ENCODE measurements around the gene MGA. TPM values are rescaled to one million over a fixed set of nuclear protein-coding genes. Genes with fewer than 3 reads are reported as not detected.

Gene MGA
- total RNA-seq, 1 donor from 2014 or later: 71.4 TPM

DNA sequence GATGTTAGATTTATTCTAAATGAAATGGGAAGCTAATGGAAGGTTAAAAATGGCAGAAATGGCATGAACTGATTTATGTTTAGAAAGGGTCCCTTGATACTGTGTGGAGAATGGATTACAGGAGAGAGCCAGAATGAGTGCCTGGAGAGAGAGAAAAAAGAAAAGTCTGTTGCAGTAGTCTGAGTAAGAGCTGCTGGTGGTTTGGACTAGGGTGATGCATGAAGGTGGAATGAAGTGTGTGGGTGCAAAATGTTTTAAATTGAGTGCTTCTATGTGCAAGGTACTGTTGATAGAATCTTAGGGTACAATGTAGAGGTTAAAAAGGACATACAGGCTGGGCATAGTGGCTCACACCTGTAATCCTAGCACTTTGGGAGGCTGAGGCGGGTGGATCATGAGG is 11.4 kb upstream of the MGA start:
- TF ChIP-seq, protein P1, sequence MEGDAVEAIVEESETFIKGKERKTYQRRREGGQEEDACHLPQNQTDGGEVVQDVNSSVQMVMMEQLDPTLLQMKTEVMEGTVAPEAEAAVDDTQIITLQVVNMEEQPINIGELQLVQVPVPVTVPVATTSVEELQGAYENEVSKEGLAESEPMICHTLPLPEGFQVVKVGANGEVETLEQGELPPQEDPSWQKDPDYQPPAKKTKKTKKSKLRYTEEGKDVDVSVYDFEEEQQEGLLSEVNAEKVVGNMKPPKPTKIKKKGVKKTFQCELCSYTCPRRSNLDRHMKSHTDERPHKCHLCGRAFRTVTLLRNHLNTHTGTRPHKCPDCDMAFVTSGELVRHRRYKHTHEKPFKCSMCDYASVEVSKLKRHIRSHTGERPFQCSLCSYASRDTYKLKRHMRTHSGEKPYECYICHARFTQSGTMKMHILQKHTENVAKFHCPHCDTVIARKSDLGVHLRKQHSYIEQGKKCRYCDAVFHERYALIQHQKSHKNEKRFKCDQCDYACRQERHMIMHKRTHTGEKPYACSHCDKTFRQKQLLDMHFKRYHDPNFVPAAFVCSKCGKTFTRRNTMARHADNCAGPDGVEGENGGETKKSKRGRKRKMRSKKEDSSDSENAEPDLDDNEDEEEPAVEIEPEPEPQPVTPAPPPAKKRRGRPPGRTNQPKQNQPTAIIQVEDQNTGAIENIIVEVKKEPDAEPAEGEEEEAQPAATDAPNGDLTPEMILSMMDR (IDR thresholded peaks at IDR 0.05; ENCODE audit: unreplicated experiment): no peak
- no peak for DNase-seq (ENCODE audit: low spot score in 2 of 2, unreplicated experiment in 2 of 2)
- H3K27ac Mint-ChIP-seq: no peak overlapping the region
- no peak overlapping the region for H3K4me3 Mint-ChIP-seq
- peaks cover 4% of the 10 kb centered on the region for H3K36me3 Mint-ChIP-seq
- H3K9me3 Mint-ChIP-seq: peaks cover 18% of the 10 kb centered on the region
- H3K4me1 Mint-ChIP-seq: no peaks in the 10 kb centered on the region
- H3K27me3 Mint-ChIP-seq (ENCODE audit: low read depth): no peaks in the 10 kb centered on the region

DNA sequence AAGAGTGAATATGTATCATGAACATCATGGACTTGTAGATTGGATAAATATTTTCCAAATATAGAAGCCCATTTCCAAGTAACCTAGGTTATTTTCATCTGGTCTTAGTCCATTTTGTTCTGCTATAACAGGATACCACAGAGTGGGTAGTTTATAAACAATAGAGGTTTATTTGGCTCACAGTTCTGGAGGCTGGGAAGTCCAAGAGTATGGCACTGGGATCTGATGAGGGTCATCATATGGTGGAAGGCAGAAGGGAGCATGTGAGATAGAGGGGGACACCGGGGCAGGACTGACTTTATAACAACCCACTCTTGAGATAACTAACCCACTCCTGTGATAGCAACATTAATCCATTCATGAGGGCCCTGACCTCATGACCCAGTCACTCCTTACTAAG is 9.4 kb upstream of the MGA start:
- peaks cover 4% of the 10 kb centered on the region for H3K36me3 Mint-ChIP-seq
- no peaks in the 10 kb centered on the region for H3K4me1 Mint-ChIP-seq
- TF ChIP-seq, protein P1 (IDR thresholded peaks at IDR 0.05; ENCODE audit: unreplicated experiment): no peak
- H3K9me3 Mint-ChIP-seq: peaks cover 18% of the 10 kb centered on the region
- H3K27me3 Mint-ChIP-seq (ENCODE audit: low read depth): no peaks in the 10 kb centered on the region
- no peak overlapping the region for H3K27ac Mint-ChIP-seq
- no peak for DNase-seq (ENCODE audit: low spot score in 2 of 2, unreplicated experiment in 2 of 2)
- H3K4me3 Mint-ChIP-seq: no peak overlapping the region

GRCh38 chr15:41651373-41651772 is 8.8 kb upstream of the MGA start:
- H3K9me3 Mint-ChIP-seq: peaks cover 18% of the 10 kb centered on the region
- TF ChIP-seq, protein P1 (IDR thresholded peaks at IDR 0.05; ENCODE audit: unreplicated experiment): no peak
- no peaks in the 10 kb centered on the region for H3K27me3 Mint-ChIP-seq (ENCODE audit: low read depth)
- H3K36me3 Mint-ChIP-seq: peaks cover 4% of the 10 kb centered on the region
- DNase-seq (ENCODE audit: low spot score in 2 of 2, unreplicated experiment in 2 of 2): no peak
- H3K4me1 Mint-ChIP-seq: no peaks in the 10 kb centered on the region
- H3K27ac Mint-ChIP-seq: no peak overlapping the region
- H3K4me3 Mint-ChIP-seq: no peak overlapping the region

DNA sequence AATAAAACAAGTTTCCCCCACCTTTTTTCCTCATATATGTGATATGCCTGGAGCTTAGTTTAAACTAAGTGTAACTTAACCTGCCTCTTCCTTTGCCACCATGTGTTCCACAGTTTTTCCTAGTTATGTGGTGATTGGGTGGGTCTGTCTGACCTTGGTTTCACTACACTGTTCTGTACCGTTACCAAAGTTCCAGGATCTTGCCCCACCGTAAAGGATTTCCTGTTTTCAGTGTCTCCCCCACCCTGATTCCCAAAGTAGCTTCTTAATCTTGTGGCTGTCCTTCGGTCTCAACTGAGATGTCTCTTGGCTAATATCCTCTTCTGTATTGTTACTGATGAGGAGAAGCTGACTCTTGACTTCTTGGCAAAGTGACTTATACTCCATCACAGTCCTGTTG is 6.4 kb upstream of the MGA start:
- TF ChIP-seq, protein P1 (IDR thresholded peaks at IDR 0.05; ENCODE audit: unreplicated experiment): no peak
- Mint-ChIP-seq H3K4me3 (no peak overlapping the region), H3K27me3 (ENCODE audit: low read depth) (peaks cover 8% of the 10 kb centered on the region), H3K27ac (no peak overlapping the region), H3K4me1 (no peaks in the 10 kb centered on the region), H3K36me3 (peaks cover 4% of the 10 kb centered on the region), H3K9me3 (peaks cover 18% of the 10 kb centered on the region)
- no peak for DNase-seq (ENCODE audit: low spot score in 2 of 2, unreplicated experiment in 2 of 2)

- Mint-ChIP-seq H3K4me3 (no peak overlapping the region), H3K27ac (no peak overlapping the region), H3K4me1 (peaks cover 9% of the 10 kb centered on the region), H3K9me3 (peaks cover 6% of the 10 kb centered on the region), H3K36me3 (no peaks in the 10 kb centered on the region), H3K27me3 (ENCODE audit: low read depth) (peaks cover 15% of the 10 kb centered on the region)
- no peak for DNase-seq (ENCODE audit: low spot score in 2 of 2, unreplicated experiment in 2 of 2)
- TF ChIP-seq, protein P1 (IDR thresholded peaks at IDR 0.05; ENCODE audit: unreplicated experiment): no peak
Observed at GRCh38 chr15:41655716-41656115, 4.5 kb upstream of the MGA start.

DNA sequence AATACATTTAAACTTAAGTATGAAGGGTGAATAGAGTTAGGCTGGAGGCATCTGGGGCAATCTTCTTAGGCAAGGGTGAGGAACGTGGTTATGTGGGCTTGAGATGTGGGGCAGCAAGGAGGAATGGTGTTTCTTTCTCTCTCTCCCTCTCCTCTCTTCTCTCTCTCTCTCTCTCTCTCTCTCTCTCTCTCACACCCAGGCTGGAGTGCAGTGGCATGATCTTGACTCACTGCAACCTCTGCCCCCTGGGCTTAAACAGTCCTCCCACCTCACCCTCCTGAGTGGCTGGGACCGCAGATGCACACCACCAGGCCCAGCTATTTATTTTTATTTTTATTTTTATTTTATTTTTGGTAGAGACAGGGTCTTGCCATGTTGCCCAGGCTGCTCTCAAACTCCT is 4.0 kb upstream of the MGA start:
- H3K27me3 Mint-ChIP-seq (ENCODE audit: low read depth): peaks cover 15% of the 10 kb centered on the region
- peaks cover 13% of the 10 kb centered on the region for H3K4me1 Mint-ChIP-seq
- no peaks in the 10 kb centered on the region for H3K36me3 Mint-ChIP-seq
- H3K4me3 Mint-ChIP-seq: no peak overlapping the region
- no peak overlapping the region for H3K27ac Mint-ChIP-seq
- no peak for DNase-seq (ENCODE audit: low spot score in 2 of 2, unreplicated experiment in 2 of 2)
- TF ChIP-seq, protein P1 (IDR thresholded peaks at IDR 0.05; ENCODE audit: unreplicated experiment): no peak
- peaks cover 2% of the 10 kb centered on the region for H3K9me3 Mint-ChIP-seq

Data from mesothelial cell of epicardium (in vitro differentiated cells).